GM18867 (cell line): Measurements from ENCODE around the gene DCLK1.

Experiments
- ATAC-seq: cut with Tn5 transposase; IDR thresholded peaks from one replicate; pipeline ENCODE4 v1.9.1; 2021; ENCODE audit warnings: mild to moderate bottlenecking, moderate library complexity; ENCODE audit not compliant: unreplicated experiment

The DCLK1 gene

GRCh38 chr13:35874704-35875103, 256.5 kb downstream of the DCLK1 start:
- no peak for ATAC-seq

GRCh38 chr13:35872369-35872768, 258.8 kb downstream of the DCLK1 start:
- ATAC-seq = no peak

GRCh38 chr13:35871561-35871960, 259.6 kb downstream of the DCLK1 start:
- no peak for ATAC-seq

GRCh38 chr13:35866801-35867200, 264.4 kb downstream of the DCLK1 start:
- no peak for ATAC-seq

GRCh38 chr13:35865341-35866240, 265.6 kb downstream of the DCLK1 start:
- ATAC-seq = no peak

GRCh38 chr13:35860661-35861060, 270.5 kb downstream of the DCLK1 start:
- ATAC-seq = no peak

GRCh38 chr13:35859981-35860380, 271.2 kb downstream of the DCLK1 start:
- ATAC-seq = no peak

GRCh38 chr13:35858665-35859064, 272.5 kb downstream of the DCLK1 start:
- ATAC-seq = no peak

GRCh38 chr13:35857769-35858168, 273.4 kb downstream of the DCLK1 start:
- ATAC-seq = no peak

- ATAC-seq = no peak
Observed at GRCh38 chr13:35856721-35857364, 274.3 kb downstream of the DCLK1 start.

- ATAC-seq = no peak
Observed at GRCh38 chr13:35856084-35856483, 275.1 kb downstream of the DCLK1 start.

- ATAC-seq = no peak
Observed at GRCh38 chr13:35855531-35856019, 275.6 kb downstream of the DCLK1 start.

- ATAC-seq = no peak
Observed at GRCh38 chr13:35854286-35854685, 276.9 kb downstream of the DCLK1 start.

- ATAC-seq = no peak
Observed at GRCh38 chr13:35851881-35852280, 279.3 kb downstream of the DCLK1 start.

- ATAC-seq = no peak
Observed at GRCh38 chr13:35851356-35851755, 279.8 kb downstream of the DCLK1 start.

GRCh38 chr13:35850569-35850968, 280.6 kb downstream of the DCLK1 start:
- ATAC-seq = no peak

GRCh38 chr13:35849256-35849644, 281.9 kb downstream of the DCLK1 start:
- no peak for ATAC-seq

- ATAC-seq = no peak
Observed at GRCh38 chr13:35848336-35849255, 282.6 kb downstream of the DCLK1 start.

GRCh38 chr13:35843272-35843671, 287.9 kb downstream of the DCLK1 start:
- no peak for ATAC-seq

- no peak for ATAC-seq
Observed at GRCh38 chr13:35841060-35841521, 290.1 kb downstream of the DCLK1 start.

- ATAC-seq = no peak
Observed at GRCh38 chr13:35839806-35840205, 291.4 kb downstream of the DCLK1 start.
